Measurements from ENCODE around the gene TMEM38A. TPM values are rescaled to one million over a fixed set of nuclear protein-coding genes. Genes with fewer than 3 reads are reported as not detected.

TMEM38A gene
- total RNA-seq: 0.65 and 3.3 TPM in 2 replicates

GRCh38 chr19:16660763-16661479 lies at the start of gene TMEM38A:
TSS of gene TMEM38A (plus strand) at chr19:16661139. CDS start at chr19:16661218, 79 bp downstream.

DNA sequence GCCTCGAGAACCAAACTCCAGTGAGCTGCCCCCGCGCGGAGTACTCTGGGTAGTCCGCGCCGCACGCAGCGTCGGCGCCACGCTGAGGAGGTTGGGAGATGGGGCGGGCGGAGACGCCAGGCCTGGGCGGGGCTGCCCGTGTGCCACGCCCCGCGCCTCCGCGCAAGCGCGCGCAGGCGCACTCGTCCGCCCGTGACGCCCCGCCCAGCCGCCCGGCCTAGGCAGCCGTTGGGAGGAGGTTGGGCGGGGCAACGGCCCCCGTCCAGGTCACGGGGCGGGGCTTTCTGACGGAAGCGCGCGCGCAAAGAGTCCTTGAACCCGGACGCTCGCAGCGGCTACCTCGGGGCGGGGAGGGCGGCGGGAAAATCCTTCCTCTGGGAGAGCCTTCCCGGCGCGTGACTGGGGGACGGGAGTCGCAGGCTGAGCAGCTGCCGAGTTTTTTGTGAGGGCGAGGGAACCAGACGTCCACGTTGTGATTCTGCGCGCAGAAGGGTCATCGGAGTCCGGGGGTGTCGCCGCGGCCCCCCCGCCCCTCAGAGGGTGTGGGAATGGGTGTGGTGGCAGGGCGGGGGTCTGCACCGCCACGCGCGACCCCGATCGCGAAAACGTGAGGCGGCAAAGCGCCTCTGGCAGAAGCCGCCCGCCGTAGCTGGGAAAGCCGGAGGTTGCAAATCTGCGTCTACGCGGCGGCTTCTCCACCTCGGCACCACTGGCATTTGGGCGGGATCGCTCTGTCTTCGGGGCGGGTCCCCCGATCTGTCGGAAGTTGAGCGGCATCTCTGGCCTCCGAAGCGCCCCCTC lies 32.6 kb upstream of the TMEM38A start, which contains the start of gene MED26:
TSS of gene MED26 (minus strand) at position 22 of the 801 bp plus-strand sequence. CDS start 261 bp downstream, outside the sequence.

GRCh38 chr19:16659832-16660708 lies 869 bp upstream of the TMEM38A start, which contains the start of gene SMIM7:
TSS of gene SMIM7 (minus strand) at chr19:16660144. CDS start at chr19:16660110, 34 bp downstream.

Other genes with a start within 250 kb of the TMEM38A start
- gene EPS15L1, start 189.2 kb upstream of the TMEM38A start, total RNA-seq: 14.5 and 19.3 TPM in 2 replicates
- gene CALR3, start 165.0 kb upstream of the TMEM38A start, total RNA-seq: not detected in 2 replicates
- gene C19orf44, start 164.7 kb upstream of the TMEM38A start, total RNA-seq: 3.3 and 6.3 TPM in 2 replicates
- 11.7 and 12.3 TPM in 2 replicates for gene CHERP, start 118.7 kb upstream of the TMEM38A start, total RNA-seq
- 32.4 and 53.2 TPM in 2 replicates for gene SLC35E1, start 88.7 kb upstream of the TMEM38A start, total RNA-seq
- gene MED26, start 32.9 kb upstream of the TMEM38A start, total RNA-seq: 5.5 and 9.5 TPM in 2 replicates
- gene SMIM7, start 995 bp upstream of the TMEM38A start, total RNA-seq: 47.9 and 62.2 TPM in 2 replicates
- not detected in 2 replicates for gene NWD1, start 58.7 kb downstream of the TMEM38A start, total RNA-seq
- 30.6 and 33.7 TPM in 2 replicates for gene SIN3B, start 168.3 kb downstream of the TMEM38A start, total RNA-seq
- gene F2RL3, start 227.9 kb downstream of the TMEM38A start, total RNA-seq: under 0.01 and 0.16 TPM in 2 replicates

All from mesangial cell (primary cell).